ENCODE results near the gene ME3. TPM values are rescaled to one million over a fixed set of nuclear protein-coding genes. Genes with fewer than 3 reads are reported as not detected.

The ME3 gene
- total RNA-seq, 1 donor from 2014 or later: 28.5 TPM

DNA sequence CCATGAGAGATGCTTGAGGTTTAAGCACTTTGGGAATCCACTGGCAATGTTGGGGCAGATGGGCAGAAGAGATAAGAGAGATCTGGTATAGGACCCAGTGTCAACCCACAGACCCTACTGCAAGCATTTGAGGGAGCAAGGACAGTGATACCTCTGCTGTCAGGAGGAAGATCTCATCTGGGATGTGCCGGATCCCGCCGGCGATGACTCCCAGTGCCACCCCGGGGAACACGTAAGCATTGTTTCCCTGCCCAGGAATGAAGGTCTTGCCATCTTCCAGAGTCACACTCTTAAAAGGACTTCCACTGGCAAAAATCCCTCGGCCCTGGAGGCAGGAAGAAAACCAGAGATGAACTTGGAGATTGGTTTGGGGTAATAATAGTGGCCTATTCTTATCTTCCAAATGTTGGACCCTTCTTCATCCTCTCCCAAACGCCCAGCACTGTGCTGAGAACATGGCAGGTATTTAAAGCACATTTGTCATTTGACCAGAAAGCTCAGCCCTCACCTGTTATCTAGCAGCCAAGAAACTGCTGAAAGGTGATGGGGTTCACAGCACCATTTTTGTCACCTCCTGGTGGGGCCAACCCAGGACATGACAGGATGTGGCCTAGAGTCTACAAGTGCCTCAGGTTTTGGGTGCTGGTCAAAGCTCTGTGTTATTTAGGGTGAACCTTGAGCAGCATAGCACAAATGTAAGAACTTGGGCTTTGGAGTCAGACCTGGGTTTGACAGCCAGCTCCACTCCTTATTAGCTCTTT is 226.1 kb downstream of the ME3 start:
- no peak for TF ChIP-seq POLR2A (IDR thresholded peaks at IDR 0.05)
- TF ChIP-seq, protein P1, sequence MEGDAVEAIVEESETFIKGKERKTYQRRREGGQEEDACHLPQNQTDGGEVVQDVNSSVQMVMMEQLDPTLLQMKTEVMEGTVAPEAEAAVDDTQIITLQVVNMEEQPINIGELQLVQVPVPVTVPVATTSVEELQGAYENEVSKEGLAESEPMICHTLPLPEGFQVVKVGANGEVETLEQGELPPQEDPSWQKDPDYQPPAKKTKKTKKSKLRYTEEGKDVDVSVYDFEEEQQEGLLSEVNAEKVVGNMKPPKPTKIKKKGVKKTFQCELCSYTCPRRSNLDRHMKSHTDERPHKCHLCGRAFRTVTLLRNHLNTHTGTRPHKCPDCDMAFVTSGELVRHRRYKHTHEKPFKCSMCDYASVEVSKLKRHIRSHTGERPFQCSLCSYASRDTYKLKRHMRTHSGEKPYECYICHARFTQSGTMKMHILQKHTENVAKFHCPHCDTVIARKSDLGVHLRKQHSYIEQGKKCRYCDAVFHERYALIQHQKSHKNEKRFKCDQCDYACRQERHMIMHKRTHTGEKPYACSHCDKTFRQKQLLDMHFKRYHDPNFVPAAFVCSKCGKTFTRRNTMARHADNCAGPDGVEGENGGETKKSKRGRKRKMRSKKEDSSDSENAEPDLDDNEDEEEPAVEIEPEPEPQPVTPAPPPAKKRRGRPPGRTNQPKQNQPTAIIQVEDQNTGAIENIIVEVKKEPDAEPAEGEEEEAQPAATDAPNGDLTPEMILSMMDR (IDR thresholded peaks at IDR 0.05): no peak
- H3K36me3 ChIP-seq: no peaks in the 10 kb centered on the region

DNA sequence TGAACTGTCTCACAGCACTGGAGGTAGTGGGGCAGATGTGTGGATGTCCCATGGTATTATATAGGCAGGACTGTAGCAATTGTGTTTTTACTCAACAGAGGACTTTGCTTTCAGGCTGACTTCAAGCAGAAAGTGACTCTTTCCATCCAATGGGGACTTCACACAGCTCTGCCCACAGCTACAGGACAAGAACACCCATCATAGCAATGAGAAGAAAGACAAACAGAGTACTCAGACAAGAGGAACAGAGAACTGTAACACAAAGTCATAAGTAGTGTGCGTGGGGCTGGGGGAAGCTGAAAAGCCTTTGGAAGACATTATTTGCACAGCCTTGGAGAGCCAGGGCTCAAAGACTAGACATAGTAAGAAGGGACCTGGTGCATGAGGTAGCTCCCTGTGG is 227.4 kb downstream of the ME3 start:
- H3K27ac ChIP-seq: no peak overlapping the region
- no peaks in the 10 kb centered on the region for H3K9me3 ChIP-seq
- H3K36me3 ChIP-seq: no peaks in the 10 kb centered on the region
- intact Hi-C loops (cut with DNase I): no loop called here
- peaks cover 7% of the 10 kb centered on the region for H3K4me1 ChIP-seq
- H3K27me3 ChIP-seq: no peaks in the 10 kb centered on the region
- H3K4me3 ChIP-seq: no peak overlapping the region
- TF ChIP-seq, protein P1 (IDR thresholded peaks at IDR 0.05): no peak
- no peak for DNase-seq (ENCODE audit: extremely low spot score in 2 of 2)

More for the DNA sequence above, 226.1 kb downstream of the ME3 start:
- H3K27ac ChIP-seq: no peak overlapping the region
- no peak overlapping the region for H3K4me3 ChIP-seq
- intact Hi-C loops (cut with DNase I): no loop called here
- no peaks in the 10 kb centered on the region for H3K9me3 ChIP-seq
- H3K4me1 ChIP-seq: no peaks in the 10 kb centered on the region
- no peak for DNase-seq (ENCODE audit: extremely low spot score in 2 of 2)
- no peaks in the 10 kb centered on the region for H3K27me3 ChIP-seq

DNA sequence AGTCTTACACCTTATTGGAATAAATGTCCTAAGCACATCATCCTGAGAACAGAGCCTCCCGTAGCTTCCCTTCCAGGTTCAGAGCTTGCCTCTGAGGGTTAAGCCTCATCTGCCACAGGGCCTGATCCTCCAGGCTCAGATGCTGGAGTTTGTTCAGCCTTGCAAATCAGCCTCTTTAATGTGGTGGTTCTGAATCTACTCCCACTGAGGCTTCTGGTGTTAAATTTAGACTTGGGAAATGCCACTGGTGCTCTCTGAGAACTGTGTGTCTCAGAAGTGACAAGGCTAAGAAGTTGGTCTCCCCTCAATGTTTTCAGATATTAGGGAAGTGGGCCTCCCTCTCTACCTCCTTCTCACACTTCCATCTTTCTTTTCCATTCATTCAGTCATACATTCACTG is 229.0 kb downstream of the ME3 start:
- Histone ChIP-seq H3K4me1 (peaks cover 7% of the 10 kb centered on the region), H3K9me3 (no peaks in the 10 kb centered on the region), H3K36me3 (no peaks in the 10 kb centered on the region), H3K27ac (no peak overlapping the region), H3K4me3 (no peak overlapping the region), H3K27me3 (no peaks in the 10 kb centered on the region)
- intact Hi-C loops (cut with DNase I): no loop called here
- no peak for DNase-seq (ENCODE audit: extremely low spot score in 2 of 2)
- TF ChIP-seq POLR2A (IDR thresholded peaks at IDR 0.05) (no peak), POLR2AphosphoS5 (IDR thresholded peaks at IDR 0.05; ENCODE audit: insufficient read depth in 1 of 2, low read depth in 1 of 2) (no peak)
- TF ChIP-seq, protein P1 (IDR thresholded peaks at IDR 0.05): no peak

DNA sequence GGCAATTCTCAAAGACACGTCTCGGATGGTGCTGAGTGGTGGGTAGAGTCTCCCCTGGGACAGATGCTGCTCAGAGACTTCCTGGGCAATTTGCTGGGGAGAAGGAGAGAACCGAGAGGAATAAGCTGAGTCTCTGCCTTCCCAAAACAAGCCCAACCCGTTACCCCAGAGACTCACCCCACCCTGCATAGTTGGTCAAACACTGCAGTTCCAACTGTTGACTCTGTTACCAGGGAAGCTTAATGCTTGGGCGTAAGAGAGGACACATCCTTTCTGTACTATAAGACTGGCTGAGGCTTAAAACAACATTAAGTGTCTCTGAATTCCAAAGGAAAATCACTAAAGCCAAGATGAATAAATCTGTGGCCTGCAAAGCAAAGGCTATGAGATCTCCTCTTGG is 229.6 kb downstream of the ME3 start:
- intact Hi-C loops (cut with DNase I): no loop called here
- no peaks in the 10 kb centered on the region for H3K36me3 ChIP-seq
- TF ChIP-seq POLR2AphosphoS5 (IDR thresholded peaks at IDR 0.05; ENCODE audit: insufficient read depth in 1 of 2, low read depth in 1 of 2) (no peak), POLR2A (IDR thresholded peaks at IDR 0.05) (no peak)
- TF ChIP-seq, protein P1 (IDR thresholded peaks at IDR 0.05): no peak

DNA sequence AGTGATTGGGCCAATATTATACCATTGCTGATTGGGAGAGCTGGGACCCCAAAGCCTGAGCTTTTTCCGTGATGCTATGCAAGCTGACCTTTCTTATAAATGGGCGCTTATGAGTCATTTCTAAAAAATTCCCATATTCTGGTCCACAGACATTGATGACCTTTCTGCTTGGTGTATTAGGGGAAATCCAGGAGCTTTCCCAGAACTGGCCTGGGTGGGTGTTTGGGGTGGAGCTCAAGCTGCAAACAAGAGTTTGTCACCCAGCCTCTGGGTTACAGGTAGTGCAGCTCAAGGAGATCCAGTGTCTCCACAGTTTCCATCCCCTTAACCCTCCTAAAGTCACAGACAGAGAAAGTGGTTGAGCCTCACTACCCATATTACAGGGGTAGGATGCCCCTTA is 230.0 kb downstream of the ME3 start:
- intact Hi-C loops (cut with DNase I): no loop called here
- no peaks in the 10 kb centered on the region for H3K27me3 ChIP-seq
- H3K27ac ChIP-seq: no peak overlapping the region
- TF ChIP-seq POLR2AphosphoS5 (IDR thresholded peaks at IDR 0.05; ENCODE audit: insufficient read depth in 1 of 2, low read depth in 1 of 2): no peak
- TF ChIP-seq, protein P1 (IDR thresholded peaks at IDR 0.05): no peak
- no peaks in the 10 kb centered on the region for H3K36me3 ChIP-seq
- no peaks in the 10 kb centered on the region for H3K9me3 ChIP-seq
- H3K4me3 ChIP-seq: no peak overlapping the region
- H3K4me1 ChIP-seq: peaks cover 7% of the 10 kb centered on the region
- DNase-seq (ENCODE audit: extremely low spot score in 2 of 2): no peak

More for the DNA sequence above, 229.6 kb downstream of the ME3 start:
- Histone ChIP-seq H3K9me3 (no peaks in the 10 kb centered on the region), H3K4me3 (no peak overlapping the region), H3K27me3 (no peaks in the 10 kb centered on the region), H3K27ac (no peak overlapping the region), H3K4me1 (peaks cover 7% of the 10 kb centered on the region)
- no peak for DNase-seq (ENCODE audit: extremely low spot score in 2 of 2)

Data from vagina (tissue), 2 donors.